Activated T-helper 17 cell treated with anti-CD3 and anti-CD28 coated beads, Interleukin-2, amount 50 U/mL, for 72 hours (primary cell): ENCODE results near the gene APOOL. TPM values are rescaled to one million over a fixed set of nuclear protein-coding genes. Genes with fewer than 3 reads are reported as not detected.

ENCODE experiments used
- ATAC-seq: fragments of 150-1000 bp; cut with Tn5 transposase; replicated peaks from 2 replicates; pipeline ENCODE4 v1.10.0; 2021; ENCODE audit warnings: mild to moderate bottlenecking, moderate library complexity
- H3K27ac Mint-ChIP-seq: one replicate; pipeline ENCODE4 v1.8.0; 2022; ENCODE audit warnings: mixed read lengths
- H3K27me3 Mint-ChIP-seq: one replicate; pipeline ENCODE4 v1.8.0; 2022; ENCODE audit warnings: mixed read lengths
- H3K36me3 Mint-ChIP-seq: one replicate; pipeline ENCODE4 v1.8.0; 2022; ENCODE audit warnings: low read depth, mild to moderate bottlenecking, mixed read lengths
- H3K4me1 Mint-ChIP-seq: one replicate; pipeline ENCODE4 v1.8.0; 2022; ENCODE audit warnings: mixed read lengths
- H3K4me3 Mint-ChIP-seq: one replicate; pipeline ENCODE4 v1.8.0; 2022; ENCODE audit warnings: mild to moderate bottlenecking, mixed read lengths
- H3K9me3 Mint-ChIP-seq: one replicate; pipeline ENCODE4 v1.8.0; 2022; ENCODE audit warnings: mixed read lengths
- total RNA-seq, 2 donors: library from RNA; stranded (reverse); gene quantifications; one replicate each; pipeline ENCODE4 v1.2.3, GENCODE V29; 2022

Gene APOOL
- total RNA-seq, 2 donors from 2014 or later: 14.8 to 18.2 TPM

DNA sequence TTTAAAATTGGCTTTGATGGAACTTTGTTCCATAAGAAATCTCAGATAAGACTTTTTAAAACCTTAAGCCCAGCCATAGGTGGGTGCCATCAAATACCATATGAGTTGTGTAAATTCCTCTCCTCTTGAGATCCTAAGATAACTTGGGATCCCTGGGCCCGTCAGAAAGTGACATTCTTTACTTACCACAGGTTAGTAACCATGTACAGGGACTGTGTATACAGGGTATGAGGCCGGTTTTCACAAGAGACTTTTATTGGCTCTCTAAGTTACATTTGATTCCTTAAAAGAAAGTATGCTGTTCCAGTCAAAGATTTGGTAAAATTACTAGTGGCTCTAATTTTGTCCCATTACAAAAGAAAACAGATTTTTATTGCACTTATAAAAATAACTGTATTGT, 110.1 kb downstream of the APOOL start:
- no peak overlapping the region for H3K27ac Mint-ChIP-seq
- ATAC-seq: no peak
- H3K36me3 Mint-ChIP-seq: no peaks in the 10 kb centered on the region
- no peaks in the 10 kb centered on the region for H3K4me1 Mint-ChIP-seq
- H3K4me3 Mint-ChIP-seq: no peak overlapping the region
- H3K27me3 Mint-ChIP-seq: no peaks in the 10 kb centered on the region
- no peaks in the 10 kb centered on the region for H3K9me3 Mint-ChIP-seq

DNA sequence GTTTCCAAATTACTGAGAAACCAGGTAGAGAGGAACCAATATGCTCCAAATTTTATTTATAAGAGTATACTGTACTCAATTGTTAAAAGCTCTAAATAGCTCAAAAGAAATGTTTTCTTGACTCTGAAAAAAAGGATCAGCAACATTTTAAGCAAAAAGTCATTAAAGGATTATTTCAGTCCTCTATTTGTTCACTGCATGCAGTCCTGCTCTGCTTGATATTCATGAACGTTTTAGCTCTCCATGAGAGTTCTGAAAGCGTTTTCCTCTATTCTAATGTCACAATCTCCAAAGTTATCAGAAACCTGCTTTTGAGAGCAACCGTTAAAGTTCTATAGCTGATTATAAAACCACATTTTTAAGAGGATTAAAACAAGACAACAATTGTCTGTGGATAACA, 110.5 kb downstream of the APOOL start:
- Mint-ChIP-seq H3K27me3 (no peaks in the 10 kb centered on the region), H3K27ac (no peak overlapping the region), H3K4me1 (no peaks in the 10 kb centered on the region), H3K36me3 (no peaks in the 10 kb centered on the region), H3K4me3 (no peak overlapping the region), H3K9me3 (no peaks in the 10 kb centered on the region)
- no peak for ATAC-seq

DNA sequence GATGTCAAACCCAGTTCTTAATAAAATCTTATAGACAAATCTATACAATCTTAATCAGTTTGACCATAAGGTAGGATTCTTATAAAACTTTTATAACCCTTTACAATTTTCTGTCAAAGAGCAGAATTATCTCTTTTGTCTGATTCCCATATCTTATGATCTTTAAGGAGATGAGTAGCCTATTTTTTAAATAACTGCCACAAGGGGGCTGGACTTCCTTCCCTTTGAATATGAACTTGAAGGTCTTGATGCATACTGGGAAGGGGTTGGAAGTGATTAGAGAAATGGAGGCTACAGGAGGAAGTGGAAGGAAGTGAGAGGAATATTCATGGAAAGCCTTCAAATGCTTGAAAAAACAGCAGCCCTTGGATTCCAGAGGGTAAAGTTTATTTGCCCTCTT, 111.1 kb downstream of the APOOL start:
- Mint-ChIP-seq H3K36me3 (no peaks in the 10 kb centered on the region), H3K9me3 (no peaks in the 10 kb centered on the region), H3K27me3 (no peaks in the 10 kb centered on the region), H3K4me1 (no peaks in the 10 kb centered on the region), H3K4me3 (no peak overlapping the region), H3K27ac (no peak overlapping the region)
- ATAC-seq: no peak

DNA sequence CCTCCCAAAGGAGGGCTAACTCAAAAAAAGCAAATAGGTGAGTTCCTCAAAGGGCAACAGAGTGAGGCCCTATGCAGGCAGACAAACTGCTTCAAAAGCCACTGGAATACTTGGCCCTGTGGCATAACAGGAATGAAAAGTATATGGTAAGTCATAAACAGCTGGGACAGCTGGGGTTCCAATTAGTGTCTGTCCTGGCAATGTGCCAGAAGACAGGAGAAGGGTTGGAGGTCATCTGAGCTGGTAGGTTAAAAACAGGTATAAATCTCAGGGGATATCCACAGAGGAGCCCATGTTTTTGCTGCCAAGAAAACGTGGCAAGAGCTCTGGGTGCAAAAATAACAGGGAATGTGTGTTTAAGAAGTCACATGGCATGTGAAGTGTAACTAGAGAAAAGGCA, 111.6 kb downstream of the APOOL start:
- H3K4me3 Mint-ChIP-seq: no peak overlapping the region
- H3K27me3 Mint-ChIP-seq: no peaks in the 10 kb centered on the region
- no peak for ATAC-seq
- H3K9me3 Mint-ChIP-seq: no peaks in the 10 kb centered on the region
- H3K4me1 Mint-ChIP-seq: no peaks in the 10 kb centered on the region
- H3K27ac Mint-ChIP-seq: no peak overlapping the region
- no peaks in the 10 kb centered on the region for H3K36me3 Mint-ChIP-seq

DNA sequence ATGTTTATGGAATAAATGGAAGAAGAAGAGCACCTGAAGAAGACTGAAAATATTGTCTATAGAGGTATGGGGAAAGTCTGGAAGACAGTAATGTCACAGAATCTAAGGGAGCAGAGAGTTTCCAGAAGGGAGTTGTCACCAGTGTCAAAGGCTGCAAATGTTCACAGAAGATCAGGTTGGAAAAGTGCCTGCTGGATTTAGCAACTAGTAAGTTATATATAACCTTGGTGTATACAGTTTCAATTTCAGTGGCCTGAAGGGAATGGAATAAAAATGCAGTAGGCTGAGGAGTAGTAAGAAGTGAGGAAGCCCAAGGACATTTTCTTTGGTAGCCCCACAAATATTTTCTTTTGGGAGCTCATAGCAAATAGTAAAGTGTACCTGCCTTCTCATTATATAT, 132.7 kb downstream of the APOOL start:
- ATAC-seq: no peak
- Mint-ChIP-seq H3K4me1 (no peaks in the 10 kb centered on the region), H3K27me3 (peaks cover 3% of the 10 kb centered on the region), H3K27ac (no peak overlapping the region), H3K9me3 (no peaks in the 10 kb centered on the region), H3K36me3 (no peaks in the 10 kb centered on the region), H3K4me3 (no peak overlapping the region)

DNA sequence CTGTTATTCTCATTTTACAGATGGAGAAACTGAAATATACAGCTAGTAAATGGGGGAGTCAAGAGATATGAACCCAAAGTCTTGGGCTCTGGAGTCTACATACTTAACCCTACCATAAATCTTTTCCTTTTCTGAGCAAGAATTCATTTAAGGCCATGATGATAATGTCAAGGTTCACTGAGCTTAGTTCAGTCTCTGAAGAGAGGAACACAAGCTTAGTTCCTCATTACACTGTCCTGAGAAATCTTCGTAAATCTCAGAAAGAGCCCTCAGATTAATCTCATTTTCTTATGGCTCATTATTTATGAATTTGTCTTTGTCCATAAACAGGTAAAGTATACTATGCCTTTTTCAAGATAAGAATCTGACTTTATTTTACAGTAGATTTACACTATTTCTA, 135.7 kb downstream of the APOOL start:
- Mint-ChIP-seq H3K4me1 (no peaks in the 10 kb centered on the region), H3K9me3 (no peaks in the 10 kb centered on the region), H3K27me3 (peaks cover 3% of the 10 kb centered on the region), H3K27ac (no peak overlapping the region), H3K4me3 (no peak overlapping the region), H3K36me3 (no peaks in the 10 kb centered on the region)
- ATAC-seq: no peak

DNA sequence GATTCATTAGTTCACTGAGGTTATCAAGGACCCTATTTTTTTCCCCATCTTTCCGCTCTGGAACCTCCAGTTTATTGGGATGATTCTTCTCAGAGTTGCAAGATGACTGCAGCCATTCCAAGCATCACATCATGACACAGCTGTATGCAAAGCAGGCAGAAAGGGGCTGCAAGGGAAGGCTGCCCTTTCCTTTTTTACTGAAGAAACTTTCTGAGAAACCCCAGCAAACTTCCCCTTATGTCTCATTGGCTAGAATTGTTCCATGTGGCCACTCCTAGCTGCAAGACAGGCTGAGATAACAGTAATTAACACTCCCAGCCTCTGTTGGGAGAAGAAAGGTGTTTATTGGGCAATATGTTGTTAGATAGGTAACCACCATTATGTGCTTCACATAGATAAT, 137.3 kb downstream of the APOOL start:
- H3K9me3 Mint-ChIP-seq: no peaks in the 10 kb centered on the region
- no peaks in the 10 kb centered on the region for H3K27me3 Mint-ChIP-seq

More for the DNA sequence above, 137.3 kb downstream of the APOOL start:
- no peak for ATAC-seq
- H3K36me3 Mint-ChIP-seq: no peaks in the 10 kb centered on the region
- H3K4me1 Mint-ChIP-seq: no peaks in the 10 kb centered on the region
- no peak overlapping the region for H3K4me3 Mint-ChIP-seq
- no peak overlapping the region for H3K27ac Mint-ChIP-seq

Other genes starting within 250 kb of the APOOL start
- gene SATL1, start 239.9 kb downstream of the APOOL start, total RNA-seq: not detected
- under 1 TPM; 0.16 to 0.32 TPM for gene ZNF711, start 240.1 kb downstream of the APOOL start, total RNA-seq